OCI-LY7 (cell line): ENCODE results near the gene MID1. TPM values are rescaled to one million over a fixed set of nuclear protein-coding genes. Genes with fewer than 3 reads are reported as not detected.

ENCODE experiments used
- BruUV-seq: library from RNA; stranded (reverse); fragments of 400-500 nt; replicated peaks from 2 replicates; lab custom pipeline; 2021; lab: Mats Ljungman, UMichigan
- CTCF ChIA-PET: fragments of 300-600 bp; sonication (Branson Sonifier 250); formaldehyde crosslinking; loops from one replicate; lab custom pipeline; 2022; ENCODE audit warnings: antibody characterized with exemption; ENCODE audit not compliant: unreplicated experiment; lab: Charles Lee
- POLR2A ChIA-PET: fragments of 300-600 bp; sonication (Branson Sonifier 250); formaldehyde crosslinking; loops from one replicate; lab custom pipeline; 2022; ENCODE audit warnings: antibody characterized with exemption; lab: Charles Lee
- DNase-seq: peaks from one replicate; pipeline ENCODE4 v3.0.0-alpha.2; 2015; ENCODE audit warnings: low spot score
- H2AFZ ChIP-seq: fragments of 200-600 bp; sonication (generic), shearing (Covaris generic); 2 replicates; pipeline ENCODE4 v1.6.1; 2014; ENCODE audit warnings: mild to moderate bottlenecking, antibody characterized with exemption, low read length, moderate library complexity
- H3K27ac ChIP-seq: fragments of 200-600 bp; sonication (generic); 2 replicates; pipeline ENCODE4 v1.5.1; 2014; ENCODE audit warnings: mixed run types, low read depth, mild to moderate bottlenecking, moderate library complexity, low read length, inconsistent platforms; ENCODE audit not compliant: poor library complexity, severe bottlenecking
- H3K36me3 ChIP-seq: fragments of 200-600 bp; sonication (generic); 2 replicates; pipeline ENCODE4 v1.6.1; 2014; ENCODE audit warnings: mild to moderate bottlenecking, antibody characterized with exemption, low read length, moderate library complexity, mixed read lengths; ENCODE audit not compliant: insufficient read depth
- H3K4me1 ChIP-seq: fragments of 200-600 bp; sonication (generic); 2 replicates; pipeline ENCODE4 v1.5.1; 2014; ENCODE audit warnings: mild to moderate bottlenecking, low read length; ENCODE audit not compliant: insufficient read depth, poor library complexity, severe bottlenecking
- H3K4me2 ChIP-seq: fragments of 200-600 bp; sonication (generic); 2 replicates; pipeline ENCODE4 v1.6.1; 2014; ENCODE audit warnings: mild to moderate bottlenecking, low read length
- H3K4me3 ChIP-seq: fragments of 200-600 bp; sonication (generic); 2 replicates; pipeline ENCODE4 v1.5.1; 2014; ENCODE audit warnings: mild to moderate bottlenecking, low read depth, low read length; ENCODE audit not compliant: poor library complexity, severe bottlenecking
- H3K79me2 ChIP-seq: fragments of 200-600 bp; sonication (generic); 2 replicates; pipeline ENCODE4 v1.6.1; 2016; ENCODE audit warnings: low read depth, mild to moderate bottlenecking, low read length, moderate library complexity, mixed read lengths; ENCODE audit not compliant: insufficient read depth
- H3K9me2 ChIP-seq: fragments of 200-600 bp; sonication (generic); 2 replicates; pipeline ENCODE4 v1.6.1; 2016; ENCODE audit warnings: mild to moderate bottlenecking, low read length, mixed read lengths; ENCODE audit not compliant: insufficient read depth
- H3K9me3 ChIP-seq: fragments of 200-600 bp; sonication (generic); 2 replicates; pipeline ENCODE4 v1.6.1; 2014; ENCODE audit warnings: mild to moderate bottlenecking, mixed run types, low read length, mixed read lengths
- H4K20me1 ChIP-seq: fragments of 200-600 bp; sonication (generic); 2 replicates; pipeline ENCODE4 v1.6.1; 2014; ENCODE audit warnings: mild to moderate bottlenecking, antibody characterized with exemption, low read length, moderate library complexity, mixed read lengths; ENCODE audit not compliant: insufficient read depth
- EZH2phosphoT487 ChIP-seq: fragments of 200-600 bp; sonication (generic); IDR thresholded peaks from 2 replicates; pipeline ENCODE4 v1.6.1; 2018; ENCODE audit warnings: low read depth, borderline replicate concordance, mild to moderate bottlenecking, mixed run types, antibody characterized with exemption, low read length, moderate library complexity, mixed read lengths
- intact Hi-C: fragments of 100-400 bp; cut with micrococcal nuclease; formaldehyde crosslinking; loops from one replicate; pipeline ENCODE4 v1.10.0; 2022; ENCODE audit not compliant: unreplicated experiment
- total RNA-seq, 2 experiments: library from RNA; depleted of rRNA in 1 of 2; stranded (reverse); fragments of >200 nt in 1 of 2; shearing (Covaris generic) in 1 of 2; gene quantifications; 2 replicates each; pipeline ENCODE4 v1.2.3, GENCODE V29; 2014 to 2022
- TF ChIP-seq, protein P1 (sequence below): fragments of 200-600 bp; sonication (generic); conservative IDR thresholded peaks from 2 replicates; pipeline ENCODE4 v1.5.1; 2014; ENCODE audit warnings: mild to moderate bottlenecking, antibody characterized with exemption, low read length, moderate library complexity, mixed read lengths

The MID1 gene
- total RNA-seq, 2 experiments from 2014 or later = 0.76 to 1.0 TPM

DNA sequence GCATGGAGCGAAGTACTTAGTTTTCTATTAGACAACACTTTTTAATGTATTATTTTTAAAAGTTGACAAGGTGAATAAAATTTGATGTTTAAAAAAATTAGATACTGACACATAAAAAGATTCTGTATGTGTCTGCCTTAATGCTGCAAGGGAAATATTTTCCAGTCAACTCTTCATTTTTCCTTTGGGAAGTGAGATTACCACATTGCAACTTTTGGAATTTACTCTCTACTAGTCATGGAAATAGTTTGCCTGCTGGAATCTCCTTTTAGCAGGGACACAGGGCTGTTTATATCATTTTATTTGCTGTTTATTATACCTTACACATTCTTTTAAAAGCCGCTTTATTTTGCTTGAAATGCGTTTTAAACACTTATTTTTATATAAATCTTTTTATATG, 135.1 kb downstream of the MID1 start:
- Histone ChIP-seq H3K4me1 (no peaks in the 10 kb centered on the region), H3K79me2 (no peaks in the 10 kb centered on the region), H3K9me2 (no peaks in the 10 kb centered on the region), H3K27ac (no peak overlapping the region), H3K9me3 (no peaks in the 10 kb centered on the region), H3K36me3 (no peaks in the 10 kb centered on the region), H4K20me1 (no peaks in the 10 kb centered on the region), H3K4me3 (no peak overlapping the region), H2AFZ (no peak overlapping the region), H3K4me2 (no peak overlapping the region)
- TF ChIP-seq, protein P1, sequence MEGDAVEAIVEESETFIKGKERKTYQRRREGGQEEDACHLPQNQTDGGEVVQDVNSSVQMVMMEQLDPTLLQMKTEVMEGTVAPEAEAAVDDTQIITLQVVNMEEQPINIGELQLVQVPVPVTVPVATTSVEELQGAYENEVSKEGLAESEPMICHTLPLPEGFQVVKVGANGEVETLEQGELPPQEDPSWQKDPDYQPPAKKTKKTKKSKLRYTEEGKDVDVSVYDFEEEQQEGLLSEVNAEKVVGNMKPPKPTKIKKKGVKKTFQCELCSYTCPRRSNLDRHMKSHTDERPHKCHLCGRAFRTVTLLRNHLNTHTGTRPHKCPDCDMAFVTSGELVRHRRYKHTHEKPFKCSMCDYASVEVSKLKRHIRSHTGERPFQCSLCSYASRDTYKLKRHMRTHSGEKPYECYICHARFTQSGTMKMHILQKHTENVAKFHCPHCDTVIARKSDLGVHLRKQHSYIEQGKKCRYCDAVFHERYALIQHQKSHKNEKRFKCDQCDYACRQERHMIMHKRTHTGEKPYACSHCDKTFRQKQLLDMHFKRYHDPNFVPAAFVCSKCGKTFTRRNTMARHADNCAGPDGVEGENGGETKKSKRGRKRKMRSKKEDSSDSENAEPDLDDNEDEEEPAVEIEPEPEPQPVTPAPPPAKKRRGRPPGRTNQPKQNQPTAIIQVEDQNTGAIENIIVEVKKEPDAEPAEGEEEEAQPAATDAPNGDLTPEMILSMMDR = no peak
- TF ChIP-seq EZH2phosphoT487 = no peak
- CTCF ChIA-PET = no interaction called here
- intact Hi-C loops = no loop called here
- POLR2A ChIA-PET = no interaction called here
- no peak for DNase-seq
- no TSS peak for BruUV-seq

DNA sequence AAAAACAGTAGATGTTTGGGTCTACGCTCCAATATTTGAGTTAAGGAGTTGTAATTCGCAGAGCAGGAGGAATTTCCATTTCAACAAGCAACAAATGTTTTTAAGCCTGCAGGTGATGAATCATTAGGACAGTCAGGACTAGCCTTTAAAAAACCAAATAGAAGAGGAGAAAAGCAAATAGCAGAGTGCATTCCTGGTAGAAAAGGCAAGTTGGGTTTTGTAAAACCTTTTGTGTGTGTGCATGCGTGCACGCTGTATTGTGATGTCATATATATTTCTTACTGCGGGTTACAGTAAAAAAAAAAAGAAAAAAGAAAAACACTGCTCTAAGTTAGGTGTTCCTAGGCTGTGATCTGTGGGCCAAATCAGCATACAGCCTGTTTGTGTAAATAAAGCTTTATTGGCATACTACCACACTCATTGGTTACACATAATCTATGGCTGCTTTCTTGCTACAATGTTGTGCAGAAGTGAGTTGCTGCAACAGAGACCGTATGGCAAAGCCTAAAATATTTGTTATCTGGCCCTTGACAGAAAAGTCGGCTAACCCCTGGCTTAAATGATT, 135.6 kb downstream of the MID1 start:
- ChIA-PET POLR2A (interaction anchor here (0.6 kb wide), 1 partner anchor 742 kb away, joined by 3 read pairs; no protein-coding TSS in a partner anchor), CTCF (no interaction called here)
- Histone ChIP-seq H3K4me2 (no peak overlapping the region), H3K9me2 (no peaks in the 10 kb centered on the region), H3K36me3 (no peaks in the 10 kb centered on the region), H3K4me1 (no peaks in the 10 kb centered on the region), H3K79me2 (no peaks in the 10 kb centered on the region), H4K20me1 (no peaks in the 10 kb centered on the region), H3K4me3 (no peak overlapping the region), H3K9me3 (no peaks in the 10 kb centered on the region), H2AFZ (no peak overlapping the region), H3K27ac (no peak overlapping the region)
- no peak for DNase-seq
- intact Hi-C loops = no loop called here
- BruUV-seq = no TSS peak
- TF ChIP-seq, protein P1 = no peak
- no peak for TF ChIP-seq EZH2phosphoT487

DNA sequence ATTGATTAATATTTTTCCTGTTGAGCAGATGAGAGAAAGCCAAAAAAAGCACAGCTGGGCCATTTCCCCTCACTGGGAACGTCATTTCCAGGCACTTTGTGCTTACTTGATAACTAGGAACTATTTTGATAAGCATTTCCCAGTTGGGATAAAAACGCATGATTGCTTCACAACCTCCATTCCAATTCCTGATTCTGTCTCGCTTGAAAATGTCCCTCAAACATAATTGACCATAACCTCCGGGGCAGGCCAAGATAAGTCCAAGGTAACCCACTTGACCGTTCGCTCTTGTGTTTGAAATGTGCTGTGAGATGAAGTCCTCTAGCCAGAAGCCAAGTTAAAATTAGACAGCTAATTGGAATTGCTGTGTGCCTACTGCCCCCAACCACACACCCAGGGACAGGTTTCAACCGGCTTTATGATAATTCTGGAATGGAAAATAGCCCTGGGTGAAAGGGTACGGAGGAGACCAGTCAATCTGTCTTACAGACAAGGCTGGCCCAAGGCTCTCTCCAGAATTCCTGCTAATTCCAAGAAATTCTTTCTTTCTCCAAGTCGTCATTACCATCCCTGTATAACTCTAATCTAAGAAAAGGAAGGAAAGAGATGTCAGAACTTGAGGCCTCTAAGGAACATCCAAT, 137.1 kb downstream of the MID1 start:
- ChIA-PET CTCF (no interaction called here), POLR2A (interaction anchor here (0.6 kb wide), 1 partner anchor 1268 kb away, joined by 3 read pairs; no protein-coding TSS in a partner anchor)
- TF ChIP-seq, protein P1 = no peak
- no peak for TF ChIP-seq EZH2phosphoT487
- Histone ChIP-seq H3K4me3 (no peak overlapping the region), H3K79me2 (no peaks in the 10 kb centered on the region), H3K9me2 (no peaks in the 10 kb centered on the region), H3K4me1 (no peaks in the 10 kb centered on the region), H3K9me3 (no peaks in the 10 kb centered on the region), H3K27ac (no peak overlapping the region), H3K4me2 (no peak overlapping the region), H4K20me1 (no peaks in the 10 kb centered on the region), H3K36me3 (no peaks in the 10 kb centered on the region), H2AFZ (no peak overlapping the region)
- DNase-seq = no peak
- intact Hi-C loops = no loop called here
- BruUV-seq = no TSS peak
